HG03025 (cell line): ENCODE data around the gene DOCK10.

Experiments
- ATAC-seq: cut with Tn5 transposase; IDR thresholded peaks from one replicate; pipeline ENCODE4 v1.9.1; 2021; ENCODE audit warnings: mild to moderate bottlenecking, moderate library complexity; ENCODE audit not compliant: unreplicated experiment, low FRiP score

DOCK10 gene

DNA sequence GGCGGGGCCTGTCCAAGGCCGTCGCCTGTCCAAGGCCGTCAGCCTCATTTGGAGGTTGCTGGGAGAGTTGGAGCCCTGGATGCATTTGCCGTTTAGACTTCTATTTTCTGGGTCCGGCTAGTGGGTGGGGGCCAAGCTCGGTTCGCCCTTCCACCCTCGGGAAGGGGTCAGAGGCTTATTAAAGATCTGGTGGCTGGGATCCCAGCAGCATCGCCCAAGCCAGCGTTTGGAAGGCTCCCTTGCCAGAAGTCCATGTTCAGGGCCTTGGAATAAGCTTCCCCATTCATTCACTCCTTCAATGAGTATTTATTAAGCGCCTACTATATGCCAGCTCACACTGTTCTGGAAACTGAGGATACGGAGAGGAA lies 516 bp upstream of the DOCK10 start:
- no peak for ATAC-seq

DNA sequence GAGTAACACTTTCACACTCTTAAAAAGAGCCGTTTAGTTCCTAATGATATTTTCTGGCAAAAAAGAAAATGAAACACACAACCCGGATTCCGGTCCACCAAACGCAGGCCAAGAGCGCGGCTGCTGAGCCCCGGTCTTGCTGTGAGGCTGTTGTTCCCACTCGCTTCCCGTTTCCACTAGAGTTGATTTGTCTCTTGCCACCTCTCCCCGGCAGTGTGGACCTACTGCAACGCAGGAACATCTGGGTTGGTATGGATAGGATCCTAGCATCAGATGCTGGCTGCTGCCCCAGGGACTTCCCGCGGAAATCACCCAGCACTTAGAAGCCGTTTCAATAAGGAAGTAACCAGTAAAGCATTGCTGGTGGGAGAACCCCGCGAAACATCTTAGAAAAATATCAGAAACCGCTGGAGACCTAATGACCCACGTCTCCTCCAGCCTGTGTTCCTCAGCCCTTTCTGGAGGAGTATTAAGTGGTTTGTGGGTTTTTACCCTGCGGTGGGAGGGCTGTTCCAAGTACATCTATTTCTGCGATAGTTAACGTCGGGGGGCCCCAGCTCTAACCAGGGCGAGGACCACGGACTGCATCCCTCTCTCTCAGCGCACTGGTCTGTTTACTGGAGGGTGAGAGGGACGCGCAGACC lies 939 bp downstream of the DOCK10 start:
- peak; percentile 60 for ATAC-seq

- peak; percentile 6 for ATAC-seq
Measured at GRCh38 chr2:225040856-225041206, 1.4 kb downstream of the DOCK10 start.

- ATAC-seq, result no peak
Measured at GRCh38 chr2:225040142-225040541, 2.1 kb downstream of the DOCK10 start.

- no peak for ATAC-seq
Measured at GRCh38 chr2:225038231-225038523, 4.1 kb downstream of the DOCK10 start.

DNA sequence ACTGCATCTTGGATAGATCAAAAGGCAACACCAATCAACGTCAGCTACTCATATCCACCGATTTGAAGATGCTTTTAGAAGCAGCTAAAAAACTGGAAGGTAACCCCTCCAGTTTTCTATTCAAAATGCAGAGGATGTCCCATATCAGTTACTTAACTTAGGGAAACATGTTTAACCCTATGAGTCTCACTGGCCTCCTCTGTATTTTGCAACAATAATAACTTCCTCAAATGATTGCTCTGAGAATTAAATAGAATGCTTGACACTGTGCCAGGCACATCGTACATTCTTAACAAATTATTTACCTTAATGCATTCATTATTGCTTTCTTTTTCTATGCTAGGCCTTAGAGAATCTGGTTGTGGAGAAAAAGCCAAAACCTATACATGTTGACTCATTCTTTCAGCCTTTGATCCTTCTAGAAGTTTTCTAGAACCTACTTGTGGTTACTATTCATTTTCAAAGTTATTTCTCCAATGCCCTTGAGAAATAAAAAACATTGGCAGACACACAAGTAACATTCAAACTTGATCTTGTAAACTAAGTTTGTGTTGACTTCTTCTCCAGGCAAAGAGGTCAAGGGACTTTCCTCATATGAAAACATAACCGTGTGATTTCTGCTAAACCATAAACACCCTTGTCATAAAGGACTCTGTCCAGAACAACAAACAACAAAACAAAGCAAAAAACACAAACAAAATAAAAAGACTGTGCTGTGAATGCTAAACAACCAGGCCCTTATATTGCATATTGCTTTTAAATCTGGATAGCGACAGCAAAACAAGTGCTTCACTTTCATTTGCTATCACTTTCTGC lies 4.6 kb downstream of the DOCK10 start:
- ATAC-seq, result no peak

- no peak for ATAC-seq
Measured at GRCh38 chr2:225036431-225036830, 5.8 kb downstream of the DOCK10 start.

GRCh38 chr2:225033440-225034318 lies 8.6 kb downstream of the DOCK10 start:
- no peak for ATAC-seq

DNA sequence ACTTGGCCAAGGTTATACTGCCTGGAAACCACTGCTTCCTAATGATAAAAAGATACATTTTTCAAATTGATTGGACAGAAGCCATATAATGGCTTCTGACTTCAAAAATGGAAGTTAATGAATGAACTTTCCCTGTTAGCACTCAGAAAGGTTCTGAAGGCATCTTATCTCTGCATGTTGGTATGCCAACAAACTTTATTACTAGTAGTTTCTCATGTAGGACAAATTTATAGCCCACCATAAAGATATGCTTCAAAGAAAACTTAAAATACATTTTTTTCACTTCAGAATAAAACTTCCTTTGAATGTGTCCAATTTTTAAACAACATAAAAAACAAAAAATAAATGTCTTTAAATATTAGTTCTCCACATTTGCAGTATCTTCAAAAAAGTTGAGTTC lies 10.0 kb downstream of the DOCK10 start:
- no peak for ATAC-seq

- ATAC-seq, result no peak
Measured at GRCh38 chr2:225031599-225031998, 10.7 kb downstream of the DOCK10 start.

DNA sequence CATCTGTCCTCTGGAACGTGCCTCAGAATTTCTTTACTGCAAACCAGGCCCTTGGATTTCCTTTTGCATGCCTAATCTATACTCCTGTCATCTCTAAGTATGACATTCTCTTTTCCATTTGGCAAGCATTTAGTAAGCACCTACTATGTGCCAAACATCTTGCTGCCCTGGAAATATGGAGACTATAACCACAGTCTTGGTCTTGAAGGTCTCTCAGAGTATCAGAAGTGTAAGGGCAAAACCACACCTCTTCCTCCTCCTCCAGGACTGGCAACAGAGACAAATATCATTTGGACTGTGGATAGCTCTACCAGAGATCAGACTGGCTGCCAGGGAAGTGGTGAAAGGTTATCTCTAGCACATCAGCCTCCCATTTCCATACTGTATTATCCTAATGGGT lies 11.4 kb downstream of the DOCK10 start:
- ATAC-seq, result no peak

- no peak for ATAC-seq
Measured at GRCh38 chr2:225030203-225030602, 12.1 kb downstream of the DOCK10 start.

- ATAC-seq, result no peak
Measured at GRCh38 chr2:225028572-225028971, 13.7 kb downstream of the DOCK10 start.

GRCh38 chr2:225027061-225027762 lies 15.1 kb downstream of the DOCK10 start:
- ATAC-seq, result no peak

DNA sequence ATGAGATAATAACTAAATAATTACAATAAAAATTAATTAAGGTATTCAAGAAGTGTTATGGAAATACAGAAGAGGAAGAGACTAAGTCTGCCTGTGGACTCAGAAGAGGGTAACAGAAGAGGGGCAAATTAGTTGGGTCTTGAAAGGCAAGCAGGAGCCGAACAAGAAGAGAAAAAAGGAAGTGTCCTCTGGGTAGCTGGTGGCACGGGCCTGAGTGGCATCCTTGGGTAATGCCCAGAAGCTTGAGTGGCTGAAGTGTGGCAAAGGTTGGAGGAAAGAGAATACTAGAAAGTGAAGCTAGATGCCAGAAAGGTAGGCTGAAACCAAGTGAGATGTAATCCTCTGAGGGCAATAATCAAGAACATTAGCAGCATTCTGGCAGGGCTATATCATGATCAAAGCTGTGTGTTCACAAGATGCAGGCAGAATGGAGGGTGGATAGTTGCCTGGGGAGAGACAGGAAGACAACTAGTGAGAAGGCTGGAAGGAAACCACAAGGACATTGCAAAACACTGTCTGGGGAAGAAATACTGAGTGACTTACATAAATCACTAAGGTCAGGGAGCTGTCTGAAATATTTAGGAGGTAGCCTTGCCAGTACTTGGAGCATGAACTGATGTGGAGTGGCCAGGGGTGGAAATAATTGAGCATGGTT lies 16.2 kb downstream of the DOCK10 start:
- no peak for ATAC-seq

- ATAC-seq, result no peak
Measured at GRCh38 chr2:225022188-225022587, 20.1 kb downstream of the DOCK10 start.

DNA sequence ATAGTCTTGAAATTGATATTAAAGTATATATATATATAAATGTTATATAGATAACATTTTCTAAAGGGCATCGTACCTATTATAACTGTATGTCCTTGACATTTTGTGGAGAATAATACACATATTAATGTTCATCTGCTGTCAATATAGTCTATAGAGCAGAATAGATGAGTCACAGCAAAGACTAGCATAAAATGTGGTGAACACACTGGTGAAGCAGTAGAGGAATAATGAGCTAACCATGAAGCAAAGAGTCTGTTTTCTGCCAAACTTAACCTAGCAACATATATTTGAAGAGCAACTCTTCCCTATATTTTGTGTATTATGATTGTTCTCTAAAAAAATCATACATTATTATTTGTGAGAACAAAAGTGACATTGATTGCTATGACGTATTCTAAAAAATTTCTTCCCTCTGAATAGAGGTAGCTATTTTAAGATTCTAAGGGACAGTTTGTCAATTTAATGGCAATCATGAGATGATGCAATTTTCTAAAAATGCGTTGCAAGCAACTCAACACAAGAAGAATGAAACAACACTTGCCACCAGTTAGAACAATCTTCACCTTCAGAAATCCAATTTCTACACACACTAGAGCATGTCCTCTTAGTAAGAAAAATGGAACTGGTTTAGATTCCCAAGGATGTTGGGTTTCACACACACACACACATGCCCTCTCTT lies 22.0 kb downstream of the DOCK10 start:
- ATAC-seq, result no peak

- no peak for ATAC-seq
Measured at GRCh38 chr2:225019105-225019504, 23.2 kb downstream of the DOCK10 start.

- no peak for ATAC-seq
Measured at GRCh38 chr2:225017713-225018112, 24.6 kb downstream of the DOCK10 start.
